Hindlimb muscle (tissue), 1 donor: Measurements from ENCODE around the gene PHYKPL. TPM values are rescaled to one million over a fixed set of nuclear protein-coding genes. Genes with fewer than 3 reads are reported as not detected.
"Not testable (repeated sequence)": the region's sequence is repeated elsewhere in the genome, so short reads cannot be mapped to it uniquely, and the experiment has no call there.

Experiments
- DNase-seq: peaks from one replicate; pipeline ENCODE4 v3.0.0-alpha.2; 2013
- polyA plus RNA-seq: library from polyadenylated mRNA; unstranded; fragments of 120-200 nt; gene quantifications from one replicate; pipeline ENCODE4 v1.2.1, GENCODE V29; 2013; ENCODE audit not compliant: insufficient read length

The PHYKPL gene
- polyA plus RNA-seq, 1 donor, result 78.4 TPM

- DNase-seq, result no peak
Measured at GRCh38 chr5:178264044-178264443, 31.4 kb upstream of the PHYKPL start.

- no peak for DNase-seq
Measured at GRCh38 chr5:178261666-178262600, 29.3 kb upstream of the PHYKPL start.

- no peak for DNase-seq
Measured at GRCh38 chr5:178259623-178260536, 27.3 kb upstream of the PHYKPL start.

GRCh38 chr5:178257650-178258049 lies 25.0 kb upstream of the PHYKPL start:
- no peak for DNase-seq

GRCh38 chr5:178256746-178257145 lies 24.1 kb upstream of the PHYKPL start:
- DNase-seq, result no peak

GRCh38 chr5:178253632-178254031 lies 21.0 kb upstream of the PHYKPL start:
- DNase-seq, result not testable (repeated sequence)

- DNase-seq, result no peak
Measured at GRCh38 chr5:178252258-178252657, 19.7 kb upstream of the PHYKPL start.

GRCh38 chr5:178250263-178250662 lies 17.7 kb upstream of the PHYKPL start:
- DNase-seq, result no peak

- DNase-seq, result no peak
Measured at GRCh38 chr5:178249191-178249989, 16.8 kb upstream of the PHYKPL start.

- DNase-seq, result no peak
Measured at GRCh38 chr5:178248750-178249149, 16.1 kb upstream of the PHYKPL start.

GRCh38 chr5:178247481-178248456 lies 15.2 kb upstream of the PHYKPL start:
- no peak for DNase-seq

GRCh38 chr5:178246624-178247279 lies 14.2 kb upstream of the PHYKPL start:
- no peak for DNase-seq

GRCh38 chr5:178245389-178245788 lies 12.8 kb upstream of the PHYKPL start:
- DNase-seq, result no peak

- DNase-seq, result no peak
Measured at GRCh38 chr5:178244576-178244975, 12.0 kb upstream of the PHYKPL start.

GRCh38 chr5:178242416-178242815 lies 9.8 kb upstream of the PHYKPL start:
- DNase-seq, result no peak

- no peak for DNase-seq
Measured at GRCh38 chr5:178241688-178242231, 9.2 kb upstream of the PHYKPL start.

- DNase-seq, result no peak
Measured at GRCh38 chr5:178241231-178241663, 8.6 kb upstream of the PHYKPL start.

- DNase-seq, result no peak
Measured at GRCh38 chr5:178240766-178241165, 8.2 kb upstream of the PHYKPL start.

GRCh38 chr5:178240341-178240741 lies 7.7 kb upstream of the PHYKPL start:
- no peak for DNase-seq

- DNase-seq, result not testable (repeated sequence)
Measured at GRCh38 chr5:178239626-178240301, 7.2 kb upstream of the PHYKPL start.
